Nephron (organoid): ENCODE results near the gene BIRC7.

ENCODE experiments used
- H3K27ac Mint-ChIP-seq, 3 experiments: 2 replicates each; pipeline ENCODE4 v1.8.0; 2020; ENCODE audit warnings: mixed read lengths in 3 of 3, mild to moderate bottlenecking in 2 of 3, moderate library complexity in 1 of 3
- H3K27me3 Mint-ChIP-seq: 2 replicates; pipeline ENCODE4 v1.8.0; 2021; ENCODE audit warnings: low read depth, mild to moderate bottlenecking, moderate library complexity, mixed read lengths
- H3K36me3 Mint-ChIP-seq: 2 replicates; pipeline ENCODE4 v1.8.0; 2020; ENCODE audit warnings: low read depth, mixed read lengths
- H3K4me1 Mint-ChIP-seq: 2 replicates; pipeline ENCODE4 v1.8.0; 2020; ENCODE audit warnings: mixed read lengths
- H3K4me3 Mint-ChIP-seq, 3 experiments: 2 replicates each; pipeline ENCODE4 v1.8.0; 2020; ENCODE audit warnings: mild to moderate bottlenecking in 3 of 3, mixed read lengths in 3 of 3, moderate library complexity in 2 of 3
- H3K9me3 Mint-ChIP-seq: 2 replicates; pipeline ENCODE4 v1.8.0; 2020; ENCODE audit warnings: mixed read lengths
- CTCF ChIP-seq, 3 experiments: fragments of 200-600 bp; sonication (generic); IDR thresholded peaks; one replicate each; pipeline ENCODE4 v1.5.0; 2021; ENCODE audit warnings: antibody characterized with exemption in 3 of 3; ENCODE audit not compliant: unreplicated experiment in 3 of 3

The BIRC7 gene

GRCh38 chr20:63257629-63258028 lies 21.9 kb downstream of the BIRC7 start:
- Mint-ChIP-seq H3K9me3 (no peaks in the 10 kb centered on the region), H3K36me3 (no peaks in the 10 kb centered on the region)
- TF ChIP-seq CTCF (IDR thresholded peaks at IDR 0.05; ENCODE audit: unreplicated experiment in 3 of 3), result no peak

GRCh38 chr20:63258781-63259180 lies 23.1 kb downstream of the BIRC7 start:
- TF ChIP-seq CTCF (IDR thresholded peaks at IDR 0.05; ENCODE audit: unreplicated experiment in 3 of 3), result no peak
- peaks cover 15% of the 10 kb centered on the region for H3K27me3 Mint-ChIP-seq
- no peaks in the 10 kb centered on the region for H3K9me3 Mint-ChIP-seq
- peaks cover 84% of the 10 kb centered on the region for H3K4me1 Mint-ChIP-seq
- H3K27ac Mint-ChIP-seq, result peak overlapping the region; percentile 82 to 99 (median 98)
- no peaks in the 10 kb centered on the region for H3K36me3 Mint-ChIP-seq
- H3K4me3 Mint-ChIP-seq, result peak overlapping the region in 2 of 3 experiments; percentile 51 to 57

More at GRCh38 chr20:63257629-63258028, 21.9 kb downstream of the BIRC7 start:
- peak overlapping the region; percentile 9 to 65 (median 57) for H3K4me3 Mint-ChIP-seq
- H3K27ac Mint-ChIP-seq, result peak overlapping the region; percentile 82 to 99 (median 98)
- peaks cover 18% of the 10 kb centered on the region for H3K27me3 Mint-ChIP-seq
- H3K4me1 Mint-ChIP-seq, result peaks cover 83% of the 10 kb centered on the region

GRCh38 chr20:63259734-63260460 lies 24.2 kb downstream of the BIRC7 start:
- Mint-ChIP-seq H3K4me1 (peaks cover 93% of the 10 kb centered on the region), H3K27me3 (peaks cover 15% of the 10 kb centered on the region), H3K36me3 (no peaks in the 10 kb centered on the region), H3K27ac (peak overlapping the region; percentile 96 to 99 (median 98)), H3K4me3 (peak overlapping the region in 1 of 3 experiments; percentile 19), H3K9me3 (no peaks in the 10 kb centered on the region)
- no peak for TF ChIP-seq CTCF (IDR thresholded peaks at IDR 0.05; ENCODE audit: unreplicated experiment in 3 of 3)

- no peak for TF ChIP-seq CTCF (IDR thresholded peaks at IDR 0.05; ENCODE audit: unreplicated experiment in 3 of 3)
- Mint-ChIP-seq H3K27ac (peak overlapping the region; percentile 96 to 99 (median 98)), H3K9me3 (no peaks in the 10 kb centered on the region), H3K4me1 (peaks cover 90% of the 10 kb centered on the region), H3K36me3 (no peaks in the 10 kb centered on the region), H3K27me3 (peaks cover 12% of the 10 kb centered on the region), H3K4me3 (peak overlapping the region in 1 of 3 experiments; percentile 19)
These were observed 24.8 kb downstream of the BIRC7 start for GRCh38 chr20:63260521-63260920.

GRCh38 chr20:63261060-63261794 lies 25.5 kb downstream of the BIRC7 start:
- H3K27me3 Mint-ChIP-seq, result peaks cover 12% of the 10 kb centered on the region
- peak overlapping the region; percentile 33 to 63 (median 46) for H3K4me3 Mint-ChIP-seq
- no peaks in the 10 kb centered on the region for H3K36me3 Mint-ChIP-seq
- H3K4me1 Mint-ChIP-seq, result peaks cover 90% of the 10 kb centered on the region
- H3K9me3 Mint-ChIP-seq, result no peaks in the 10 kb centered on the region
- no peak for TF ChIP-seq CTCF (IDR thresholded peaks at IDR 0.05; ENCODE audit: unreplicated experiment in 3 of 3)
- peak overlapping the region; percentile 96 to 99 (median 98) for H3K27ac Mint-ChIP-seq
